HG03060 (cell line): ENCODE results near the gene LGALS13.

Experiments used
- ATAC-seq: cut with Tn5 transposase; IDR thresholded peaks from one replicate; pipeline ENCODE4 v1.9.1; 2021; ENCODE audit warnings: low read depth, moderate number of reproducible peaks; ENCODE audit not compliant: unreplicated experiment

LGALS13 gene

GRCh38 chr19:39602224-39602623, at the start of gene LGALS13:
LGALS13 (plus strand) TSS chr19:39602524; CDS start chr19:39602569, 45 bp downstream.
- ATAC-seq: no peak

- no peak for ATAC-seq
Measured at GRCh38 chr19:39553082-39553652, 49.2 kb upstream of the LGALS13 start.

DNA sequence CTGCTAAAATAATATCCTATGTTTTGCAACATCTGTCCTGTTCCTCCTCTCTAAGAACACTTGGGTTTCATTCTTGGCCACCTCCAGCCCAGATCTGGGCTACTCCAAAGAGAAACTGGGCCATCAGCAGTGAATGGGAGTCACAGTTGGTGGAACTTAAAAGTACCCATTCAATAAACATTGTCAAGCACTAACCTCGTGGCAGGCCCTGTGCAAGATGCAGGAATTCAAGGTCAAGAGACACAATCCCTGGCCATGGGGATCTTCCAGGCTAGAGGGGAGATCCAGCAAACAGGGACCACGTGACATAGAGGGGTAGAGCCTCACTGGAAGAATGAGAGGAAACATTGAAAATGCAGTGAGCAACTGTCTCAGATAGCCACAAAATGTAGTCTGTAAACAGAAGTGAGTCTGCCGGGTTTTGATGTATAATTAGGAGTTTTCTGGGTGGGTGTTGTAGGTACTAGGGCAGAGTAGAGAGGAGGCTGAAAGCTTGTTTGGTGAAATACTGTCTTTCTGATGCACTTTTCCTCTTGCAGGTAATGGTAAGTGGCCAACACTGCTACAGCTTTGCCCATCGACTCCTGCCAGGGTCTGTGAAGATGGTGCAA, 47.5 kb upstream of the LGALS13 start:
- ATAC-seq: no peak

- ATAC-seq: no peak
Measured at GRCh38 chr19:39555883-39556282, 46.4 kb upstream of the LGALS13 start.

DNA sequence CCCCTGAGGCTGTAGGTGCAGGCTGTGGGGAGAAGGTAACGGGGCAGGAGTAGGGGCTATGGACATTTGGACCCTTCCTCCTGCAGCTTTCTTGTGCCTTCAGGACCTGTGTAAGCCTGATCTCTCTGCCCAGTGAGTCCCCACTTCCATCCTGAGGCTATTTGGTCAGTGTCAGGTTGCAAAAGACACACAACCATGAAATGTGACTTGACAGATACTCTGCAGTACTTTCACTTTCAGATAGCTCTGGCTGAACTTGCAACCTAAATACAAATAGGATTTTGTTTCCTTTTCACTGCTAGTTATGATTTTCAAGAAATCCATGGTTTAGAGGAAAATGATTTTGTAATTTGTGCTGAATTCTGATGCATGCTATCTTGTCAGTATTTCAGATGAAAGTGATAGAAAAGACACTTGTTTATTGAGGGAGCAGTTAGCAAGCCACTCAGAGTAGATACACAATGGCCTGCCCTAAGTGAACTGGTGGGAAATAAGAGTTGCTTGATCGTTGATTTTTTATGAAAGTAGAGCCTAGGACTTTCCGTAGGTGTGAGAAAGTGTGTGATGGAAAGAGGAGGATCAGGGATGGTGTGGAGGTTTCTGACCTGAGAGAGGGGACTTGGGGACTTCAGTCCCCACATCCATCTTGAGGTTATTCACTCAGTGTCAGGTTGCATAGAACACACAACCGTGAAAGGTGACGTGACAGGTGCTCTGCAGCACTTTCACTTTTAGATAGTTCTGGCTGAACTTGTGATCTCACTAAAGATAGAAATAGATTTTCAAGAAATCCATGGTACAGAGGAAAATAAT, 44.3 kb upstream of the LGALS13 start:
- no peak for ATAC-seq

- ATAC-seq: no peak
Measured at GRCh38 chr19:39558624-39559117, 43.7 kb upstream of the LGALS13 start.

DNA sequence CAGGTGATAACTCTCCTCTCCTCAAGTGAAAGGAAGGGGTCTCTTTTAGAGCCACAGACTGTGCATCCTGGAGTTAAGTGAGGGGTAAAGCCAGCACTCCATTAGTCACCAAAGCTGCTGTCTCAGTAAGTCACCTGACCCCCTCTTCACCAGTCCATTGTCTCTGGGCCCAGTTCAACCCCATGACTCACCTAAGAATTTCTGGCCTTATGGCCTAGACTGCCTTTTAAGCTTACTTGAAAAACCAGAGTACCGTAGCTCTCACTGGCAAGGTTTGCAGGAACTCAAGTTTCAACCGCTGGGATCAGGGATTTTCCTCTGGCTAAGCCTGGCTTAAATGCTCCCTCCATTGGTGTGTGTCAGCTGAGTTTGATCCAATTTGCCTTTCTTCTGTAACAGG, 38.9 kb upstream of the LGALS13 start:
- ATAC-seq: no peak

DNA sequence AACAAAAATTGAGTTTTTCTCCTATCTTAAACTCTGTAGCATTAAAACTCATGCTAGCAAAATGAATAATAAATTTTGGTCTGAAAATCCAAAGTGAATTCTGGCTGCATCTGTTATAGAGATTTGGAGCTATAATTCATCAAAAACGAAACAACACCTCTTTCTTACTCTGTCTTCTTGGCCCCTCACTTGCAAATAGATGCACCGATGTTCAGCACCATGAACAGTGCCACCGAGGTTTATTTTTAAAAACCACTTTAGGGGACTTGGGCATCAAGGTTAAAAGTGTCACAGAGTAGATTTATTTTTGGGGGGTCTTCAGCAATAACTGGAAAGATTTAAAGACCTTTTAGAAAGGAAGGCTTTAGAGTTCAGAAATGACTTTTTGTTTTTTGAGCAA, 36.3 kb upstream of the LGALS13 start:
- no peak for ATAC-seq

DNA sequence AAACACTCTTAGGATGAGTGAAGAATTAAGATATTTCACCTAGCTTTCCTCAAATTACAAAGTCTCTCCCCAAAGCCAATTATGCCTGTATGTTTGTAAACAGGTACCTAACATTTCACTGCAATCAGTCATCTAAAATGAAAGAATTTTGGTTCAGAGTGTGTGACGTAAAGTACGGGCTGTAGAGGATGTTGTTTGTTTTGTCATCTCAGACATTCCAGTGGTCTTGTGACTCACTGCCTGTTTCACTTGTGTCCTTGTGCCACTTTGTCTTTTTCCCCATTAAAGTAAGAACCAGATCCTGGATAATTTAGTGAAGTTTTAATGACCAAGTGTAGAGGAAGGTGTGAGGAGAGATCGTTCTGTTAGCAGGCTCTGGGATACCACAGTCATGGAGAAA, 33.7 kb upstream of the LGALS13 start:
- no peak for ATAC-seq

GRCh38 chr19:39582442-39582841, 19.9 kb upstream of the LGALS13 start:
- no peak for ATAC-seq

DNA sequence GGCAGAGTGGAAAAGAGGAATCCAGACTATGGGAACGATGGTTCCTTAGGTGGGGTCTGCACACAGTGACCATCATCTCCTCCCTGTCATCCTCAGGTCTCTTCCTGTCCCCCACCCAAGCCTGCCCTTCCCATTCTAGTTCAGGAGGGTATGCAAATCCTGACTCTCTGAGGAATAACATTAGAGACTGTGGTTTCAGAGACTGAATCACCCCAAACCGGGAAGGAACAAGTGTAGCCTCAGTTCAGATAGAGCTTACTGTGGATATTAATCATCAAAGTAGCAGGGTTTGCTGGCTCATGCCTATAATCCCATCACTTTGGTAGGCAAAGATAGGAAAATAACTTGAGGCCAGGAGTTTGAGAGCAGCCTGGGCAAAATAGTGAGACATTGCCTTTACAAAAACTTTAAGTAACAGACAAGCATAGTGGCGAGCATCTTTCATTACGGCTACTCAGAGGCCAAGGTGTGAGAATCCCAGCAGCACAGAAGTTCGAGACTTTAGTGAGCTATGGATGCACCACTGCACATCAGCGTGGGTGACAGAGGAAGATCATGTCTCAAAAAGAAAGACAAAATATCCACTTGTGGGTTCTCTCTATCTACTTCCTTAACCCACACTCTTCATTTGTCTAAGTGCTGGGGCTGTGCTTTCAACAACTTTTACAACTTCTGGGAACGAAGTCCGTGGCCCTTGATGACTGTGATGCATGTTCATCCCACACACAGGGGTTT, 19.3 kb upstream of the LGALS13 start:
- no peak for ATAC-seq

GRCh38 chr19:39587496-39587895, 14.8 kb upstream of the LGALS13 start:
- ATAC-seq: no peak

DNA sequence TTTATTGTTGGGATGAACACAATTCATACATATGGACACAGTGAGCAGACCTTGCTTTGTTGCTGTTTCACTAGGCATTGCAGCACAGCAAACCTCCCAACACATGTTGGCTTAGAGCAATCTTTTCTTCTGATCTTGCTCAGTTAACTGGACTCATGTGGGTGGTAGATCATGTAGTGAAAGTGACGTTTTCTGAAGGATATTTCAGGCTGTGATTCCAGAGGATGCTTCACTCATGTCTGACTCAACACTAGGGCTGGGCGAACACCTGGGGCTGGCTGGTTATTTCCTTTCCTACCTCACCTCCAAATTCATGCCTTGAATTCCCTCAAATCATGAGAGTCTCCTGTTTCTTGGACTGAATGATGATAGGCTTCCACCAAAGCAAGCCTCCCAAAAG, 14.3 kb upstream of the LGALS13 start:
- ATAC-seq: no peak

DNA sequence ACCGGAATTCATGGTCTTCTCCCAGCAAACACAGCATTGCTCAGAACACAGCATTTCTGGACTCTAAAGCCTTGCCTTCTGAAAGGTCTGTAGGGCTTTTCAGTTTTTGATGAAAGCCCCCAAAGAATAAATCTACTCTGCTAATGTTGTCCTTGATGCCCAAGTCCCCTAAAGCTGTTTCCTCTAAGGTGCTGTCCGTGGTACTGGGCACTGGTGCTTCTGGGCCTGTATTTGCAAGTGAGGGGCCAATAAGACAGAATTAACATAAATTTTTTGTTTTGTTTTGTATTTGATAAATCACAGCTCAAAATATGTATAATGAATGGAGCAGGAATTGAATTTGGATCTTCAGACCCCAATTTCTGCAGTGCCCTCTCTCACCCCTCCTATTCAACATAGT, 12.1 kb upstream of the LGALS13 start:
- no peak for ATAC-seq

GRCh38 chr19:39592381-39592780, 9.9 kb upstream of the LGALS13 start:
- no peak for ATAC-seq

DNA sequence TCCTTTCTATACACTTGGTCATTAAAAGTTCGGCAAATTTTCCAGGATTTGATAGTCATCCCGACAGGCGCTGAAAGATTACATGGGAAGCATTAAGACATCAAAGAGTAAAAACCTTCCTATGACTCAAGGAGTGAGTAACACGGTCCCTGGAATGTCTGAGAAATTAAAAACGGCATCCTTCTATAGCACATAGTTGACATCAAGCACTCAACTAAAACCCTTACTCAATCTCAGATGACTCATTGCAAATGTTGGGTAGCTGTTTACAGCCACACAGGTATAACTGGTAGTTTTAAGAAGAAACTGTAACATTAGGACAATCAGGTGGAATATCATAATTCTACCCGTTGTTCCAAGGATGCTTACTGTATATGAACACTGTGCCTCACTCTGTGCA, 6.4 kb upstream of the LGALS13 start:
- ATAC-seq: no peak

- no peak for ATAC-seq
Measured at GRCh38 chr19:39596911-39597310, 5.4 kb upstream of the LGALS13 start.

GRCh38 chr19:39599116-39599515, 3.2 kb upstream of the LGALS13 start:
- ATAC-seq: no peak

- ATAC-seq: no peak
Measured at GRCh38 chr19:39603825-39604224, 1.5 kb downstream of the LGALS13 start.

GRCh38 chr19:39607021-39607420, 4.7 kb downstream of the LGALS13 start:
- ATAC-seq: no peak

- no peak for ATAC-seq
Measured at GRCh38 chr19:39607561-39607960, 5.2 kb downstream of the LGALS13 start.
